K562 (cell line): Measurements from ENCODE around the gene MTHFSD. TPM values are rescaled to one million over a fixed set of nuclear protein-coding genes. Genes with fewer than 3 reads are reported as not detected.

Source experiments
- BMI1 ChIP-seq: fragments of 150-350 bp; IDR thresholded peaks from 2 replicates; pipeline ENCODE4 v1.6.1; 2014; ENCODE audit warnings: low read length
- ETV1 ChIP-seq: fragments of 450-650 bp; conservative IDR thresholded peaks from 2 replicates; pipeline ENCODE4 v1.6.1; 2016; ENCODE audit warnings: missing genetic modification characterization, control low read depth, low read depth, missing compliant biosample characterization
- NKRF ChIP-seq: fragments of 450-650 bp; IDR thresholded peaks from 2 replicates; pipeline ENCODE4 v1.6.1; 2016; ENCODE audit warnings: borderline replicate concordance
- PREB ChIP-seq: sonication (generic); formaldehyde crosslinking; IDR thresholded peaks from 2 replicates; pipeline ENCODE4 v1.8.1; 2023; ENCODE audit warnings: mild to moderate bottlenecking, missing genetic modification reagents
- TAF9B ChIP-seq: fragments of 450-650 bp; IDR thresholded peaks from 2 replicates; pipeline ENCODE4 v1.6.1; 2018; ENCODE audit warnings: mild to moderate bottlenecking; ENCODE audit not compliant: partially characterized antibody
- TRIM24 ChIP-seq, 2 experiments: fragments of 450-650 bp; IDR thresholded peaks; 2 replicates each; pipeline ENCODE4 v1.6.1; 2016
- U2AF1 ChIP-seq: fragments of 200-400 bp; formaldehyde crosslinking; optimal IDR thresholded peaks from 2 replicates; pipeline ENCODE3; 2017; ENCODE audit warnings: mild to moderate bottlenecking, low read depth, low read length, moderate library complexity
- ZNF253 ChIP-seq: fragments of 250-450 bp; sonication (Bioruptor Pico); conservative IDR thresholded peaks from 2 replicates; pipeline ENCODE4 v1.6.1; 2021; ENCODE audit warnings: mild to moderate bottlenecking
- polyA plus RNA-seq, 8 experiments: library from polyadenylated mRNA; depleted of rRNA in 4 of 8; stranded (reverse) in 5 of 8; unstranded in 3 of 8; fragments of >200 nt; fragmentation: Nextera tagmentation in 2 of 8; fragmentation: Illumina TruSeq in 1 of 8; extraction: Ambion mirVana in 2 of 8; extraction: Trizol in 1 of 8; gene quantifications; 2 replicates each; pipeline versions ENCODE4 v1.2.1 to v1.2.3, GENCODE V29; 2011 to 2014; ENCODE audit warnings: inconsistent platforms in 1 of 8, missing spikeins in 1 of 8
- total RNA-seq, 7 experiments: library from RNA; depleted of rRNA in 6 of 7; stranded (reverse); fragments of >200 nt in 6 of 7; fragmentation: Illumina TruSeq in 2 of 7; extraction: Trizol in 2 of 7; gene quantifications; 2 replicates each; pipeline versions ENCODE4 v1.2.1 to v1.2.3, GENCODE V29; 2011 to 2021; ENCODE audit warnings: low replicate concordance in 1 of 7
- TF ChIP-seq, protein P1 (sequence below), 2 experiments: IDR thresholded peaks in 1 of 2; conservative IDR thresholded peaks in 1 of 2; 2 replicates each; pipeline ENCODE4 v1.6.1; 2016; ENCODE audit warnings: low read depth in 2 of 2, mild to moderate bottlenecking in 1 of 2, missing compliant biosample characterization in 1 of 2, missing genetic modification characterization in 1 of 2, moderate library complexity in 1 of 2

MTHFSD gene
- total and polyA plus RNA-seq, 9 of the 15 experiments (the other 6 are each of a cell fraction or from before 2014, with no cell fraction given) = 3.2 to 20.2 (median 12.0) TPM

DNA sequence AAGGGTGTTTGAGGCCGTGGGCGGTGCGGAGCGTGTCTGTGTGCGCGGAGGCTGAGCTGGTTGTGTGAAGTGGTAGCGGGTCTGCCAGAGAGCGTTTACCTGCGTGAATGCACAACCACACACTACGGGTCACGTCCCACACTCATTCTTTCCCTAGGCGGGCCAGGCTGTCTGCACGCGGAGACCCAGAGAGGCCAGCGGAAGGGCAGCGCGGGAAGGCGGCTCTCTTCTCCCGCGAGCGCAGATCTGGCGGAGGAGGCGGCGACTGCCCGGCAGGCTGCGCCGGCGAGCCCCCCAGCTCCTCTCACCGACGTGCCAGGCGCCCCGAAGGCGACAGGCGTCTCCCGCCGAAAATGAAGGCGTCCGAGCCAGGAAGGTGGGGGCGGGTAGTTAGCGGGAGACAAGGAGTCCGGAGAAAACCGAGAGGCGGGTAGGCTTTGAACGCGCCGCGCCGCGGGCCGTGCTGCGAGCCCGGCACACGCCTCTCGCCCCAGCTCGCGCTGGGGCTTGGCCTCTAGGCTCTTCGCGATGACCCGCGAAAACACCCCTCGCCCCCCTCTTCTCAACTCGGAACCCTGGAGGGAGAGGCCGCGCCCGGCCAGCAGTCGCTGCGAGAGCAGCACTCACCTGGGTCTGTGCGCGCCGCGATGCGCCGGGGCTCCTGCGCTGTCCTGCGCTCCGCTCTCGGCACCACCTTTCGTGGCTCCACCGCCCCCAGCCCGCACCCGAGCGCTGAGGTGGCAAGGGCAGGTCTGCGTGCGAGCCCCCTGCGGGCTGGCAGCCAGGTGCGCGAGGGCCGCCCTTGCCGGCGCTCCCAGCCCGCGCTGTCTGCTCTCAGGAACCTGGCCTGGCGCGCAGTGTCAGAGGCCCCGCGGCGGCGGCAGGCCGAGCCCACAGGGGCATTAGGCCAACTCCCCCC, 46.7 kb downstream of the MTHFSD start (continued):
- TF ChIP-seq, protein P1, sequence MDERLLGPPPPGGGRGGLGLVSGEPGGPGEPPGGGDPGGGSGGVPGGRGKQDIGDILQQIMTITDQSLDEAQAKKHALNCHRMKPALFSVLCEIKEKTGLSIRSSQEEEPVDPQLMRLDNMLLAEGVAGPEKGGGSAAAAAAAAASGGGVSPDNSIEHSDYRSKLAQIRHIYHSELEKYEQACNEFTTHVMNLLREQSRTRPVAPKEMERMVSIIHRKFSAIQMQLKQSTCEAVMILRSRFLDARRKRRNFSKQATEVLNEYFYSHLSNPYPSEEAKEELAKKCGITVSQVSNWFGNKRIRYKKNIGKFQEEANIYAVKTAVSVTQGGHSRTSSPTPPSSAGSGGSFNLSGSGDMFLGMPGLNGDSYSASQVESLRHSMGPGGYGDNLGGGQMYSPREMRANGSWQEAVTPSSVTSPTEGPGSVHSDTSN (CRISPR knock-in tag; IDR thresholded peaks at IDR 0.05; ENCODE audit: low read depth) = no peak
- TF ChIP-seq, protein P1 (tag; conservative IDR thresholded peaks at IDR 0.05; ENCODE audit: low read depth) = no peak
- no peak for TF ChIP-seq PREB (CRISPR knock-in tag)
- no peak for TF ChIP-seq BMI1
- no peak for TF ChIP-seq TAF9B
- TF ChIP-seq ZNF253 (CRISPR knock-in tag) = no peak
- no peak for TF ChIP-seq U2AF1
- no peak for TF ChIP-seq TRIM24 (IDR thresholded peaks at IDR 0.05)
- no peak for TF ChIP-seq ETV1 (tag)
- TF ChIP-seq NKRF = no peak
